ENCODE results near the gene GPD1. TPM values are rescaled to one million over a fixed set of nuclear protein-coding genes. Genes with fewer than 3 reads are reported as not detected.
A peak's percentile ranks its signal among the peaks of the same experiment; 100 is the strongest.
"Not testable (repeated sequence)": the region's sequence is repeated elsewhere in the genome, so short reads cannot be mapped to it uniquely, and the experiment has no call there.

GPD1 gene
- total RNA-seq, 4 donors from 2014 or later: 0.17 to 2.5 (median 0.60) TPM

GRCh38 chr12:50083301-50083700 is 20.5 kb upstream of the GPD1 start:
- H3K4me1 ChIP-seq: peaks cover 11 to 43% (median 24%) of the 10 kb centered on the region in 4 donors
- 71% methylated on average over 1 of the region's 1 CpG for WGBS
- no peak for DNase-seq (ENCODE audit: extremely low spot score)
- H3K27me3 ChIP-seq: no peaks in the 10 kb centered on the region
- H3K27ac ChIP-seq (replicated peaks in 1 of 4): no peak overlapping the region
- intact Hi-C loops (cut with DNase I): no loop called here
- H3K36me3 ChIP-seq: peaks cover 10 to 23% (median 15%) of the 10 kb centered on the region in 4 donors
- no peaks in the 10 kb centered on the region for H3K9me3 ChIP-seq
- no peak overlapping the region for H3K4me3 ChIP-seq
- no peak for TF ChIP-seq POLR2A (IDR thresholded peaks at IDR 0.05; ENCODE audit: low read depth)
- no peak for TF ChIP-seq POLR2AphosphoS5 (IDR thresholded peaks at IDR 0.05)
- no peak for TF ChIP-seq EP300 (IDR thresholded peaks at IDR 0.05)
- TF ChIP-seq CTCF (IDR thresholded peaks at IDR 0.05): no peak

GRCh38 chr12:50084409-50084774 is 19.4 kb upstream of the GPD1 start:
- 47% methylated on average over 7 of the region's 7 CpGs for WGBS
- DNase-seq (ENCODE audit: extremely low spot score); H3K27me3 ChIP-seq; intact Hi-C loops (cut with DNase I); H3K9me3 ChIP-seq: not testable (repeated sequence)
- Histone ChIP-seq H3K4me1 (peaks cover 14 to 44% (median 29%) of the 10 kb centered on the region in 4 donors), H3K36me3 (peaks cover 15 to 34% (median 24%) of the 10 kb centered on the region in 4 donors), H3K4me3 (peak overlapping the region; percentile 87 to 96 (median 96)), H3K27ac (replicated peaks in 1 of 4) (peak overlapping the region; percentile 97 to 99 (median 98))

DNA sequence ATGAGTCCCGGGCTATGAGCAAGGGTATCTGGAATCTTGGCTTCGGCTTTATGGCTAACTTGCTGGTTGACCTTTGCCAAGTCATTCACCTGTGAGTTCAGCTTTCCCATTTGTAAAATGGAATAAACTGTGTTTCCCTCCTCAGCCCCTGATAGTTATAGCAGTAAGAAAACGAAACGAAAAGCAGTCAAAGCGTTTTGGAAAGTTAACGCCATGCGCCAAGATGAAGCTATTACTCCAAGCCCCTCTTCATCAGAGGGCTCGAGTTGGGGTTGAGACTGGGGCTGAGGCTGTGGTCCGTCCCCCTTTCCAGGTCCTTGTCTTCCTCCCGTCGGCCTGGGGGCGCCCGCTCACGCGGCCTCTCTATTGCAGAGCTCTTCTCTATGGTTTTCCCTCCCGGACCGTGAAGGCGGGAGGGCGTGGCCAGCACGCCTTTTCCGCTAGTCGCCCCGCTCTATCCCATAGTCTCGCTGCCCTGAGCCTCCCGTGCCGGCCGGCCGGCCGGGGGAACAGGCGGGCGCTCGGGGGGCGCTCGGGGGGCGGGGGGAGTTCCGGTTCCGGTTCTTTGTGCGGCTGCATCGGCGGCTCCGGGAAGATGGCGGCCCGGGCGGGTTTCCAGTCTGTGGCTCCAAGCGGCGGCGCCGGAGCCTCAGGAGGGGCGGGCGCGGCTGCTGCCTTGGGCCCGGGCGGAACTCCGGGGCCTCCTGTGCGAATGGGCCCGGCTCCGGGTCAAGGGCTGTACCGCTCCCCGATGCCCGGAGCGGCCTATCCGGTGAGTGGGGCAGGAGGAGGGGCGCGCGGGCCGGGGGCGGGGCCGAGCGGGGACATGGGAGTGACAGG is 18.8 kb upstream of the GPD1 start, which contains the start of gene SMARCD1:
Gene SMARCD1, plus strand, starts transcription at position 568 of the 840 bp plus-strand sequence. Its CDS starts 28 bp downstream, at position 596.
- WGBS: under 1% methylated on average over 10 of the region's 69 CpGs
- Histone ChIP-seq H3K27me3 (no peaks in the 10 kb centered on the region), H3K27ac (replicated peaks in 1 of 4) (peak within 1 kb of the TSS; percentile 97 to 99 (median 98)), H3K9me3 (no peaks in the 10 kb centered on the region), H3K4me3 (peak within 1 kb of the TSS; percentile 87 to 96 (median 96)), H3K36me3 (peaks cover 21 to 40% (median 30%) of the 10 kb centered on the region in 4 donors), H3K4me1 (peaks cover 14 to 44% (median 29%) of the 10 kb centered on the region in 4 donors)
- intact Hi-C loops (cut with DNase I): no loop called here
- DNase-seq (ENCODE audit: extremely low spot score): peak; percentile 95
- TF ChIP-seq CTCF (IDR thresholded peaks at IDR 0.05): peak; percentile 48 to 62 (median 54)
- peak; percentile 54 to 57 for TF ChIP-seq POLR2AphosphoS5 (IDR thresholded peaks at IDR 0.05)
- no peak for TF ChIP-seq POLR2A (IDR thresholded peaks at IDR 0.05; ENCODE audit: low read depth)
- no peak for TF ChIP-seq EP300 (IDR thresholded peaks at IDR 0.05)

DNA sequence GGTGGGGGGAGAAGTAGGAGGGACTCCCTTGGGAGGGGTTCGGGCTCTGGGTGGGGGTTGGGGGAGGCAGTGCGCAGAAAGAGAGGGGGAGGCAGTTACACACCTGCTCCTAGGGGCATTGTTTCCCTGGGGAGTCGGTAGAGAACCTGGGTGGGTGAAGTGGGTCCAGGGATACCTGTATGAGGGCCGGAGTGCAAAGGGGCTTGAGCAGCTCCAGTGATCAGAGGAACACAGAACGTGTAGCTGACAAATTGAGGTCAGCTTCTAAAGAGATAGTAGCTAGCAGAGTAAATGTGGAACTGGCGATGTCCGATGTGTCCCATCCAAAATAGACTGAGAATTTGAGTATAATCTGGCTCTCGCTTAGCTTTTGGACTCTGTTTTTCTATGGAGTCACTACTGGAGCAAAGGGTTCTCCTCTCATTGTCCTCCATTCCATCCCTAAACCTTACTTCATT is 18.2 kb upstream of the GPD1 start:
- DNase-seq (ENCODE audit: extremely low spot score): no peak
- peak overlapping the region; percentile 97 to 99 (median 98) for H3K27ac ChIP-seq (replicated peaks in 1 of 4)
- peaks cover 14 to 44% (median 29%) of the 10 kb centered on the region in 4 donors for H3K4me1 ChIP-seq
- peak overlapping the region; percentile 87 to 96 (median 96) for H3K4me3 ChIP-seq
- peaks cover 28 to 47% (median 36%) of the 10 kb centered on the region in 4 donors for H3K36me3 ChIP-seq
- no peaks in the 10 kb centered on the region for H3K9me3 ChIP-seq
- 2% methylated on average over 8 of the region's 8 CpGs for WGBS
- intact Hi-C loops (cut with DNase I): no loop called here
- no peak for TF ChIP-seq POLR2AphosphoS5 (IDR thresholded peaks at IDR 0.05)
- TF ChIP-seq EP300 (IDR thresholded peaks at IDR 0.05): no peak
- no peak for TF ChIP-seq POLR2A (IDR thresholded peaks at IDR 0.05; ENCODE audit: low read depth)
- TF ChIP-seq CTCF (IDR thresholded peaks at IDR 0.05): no peak
- no peaks in the 10 kb centered on the region for H3K27me3 ChIP-seq

DNA sequence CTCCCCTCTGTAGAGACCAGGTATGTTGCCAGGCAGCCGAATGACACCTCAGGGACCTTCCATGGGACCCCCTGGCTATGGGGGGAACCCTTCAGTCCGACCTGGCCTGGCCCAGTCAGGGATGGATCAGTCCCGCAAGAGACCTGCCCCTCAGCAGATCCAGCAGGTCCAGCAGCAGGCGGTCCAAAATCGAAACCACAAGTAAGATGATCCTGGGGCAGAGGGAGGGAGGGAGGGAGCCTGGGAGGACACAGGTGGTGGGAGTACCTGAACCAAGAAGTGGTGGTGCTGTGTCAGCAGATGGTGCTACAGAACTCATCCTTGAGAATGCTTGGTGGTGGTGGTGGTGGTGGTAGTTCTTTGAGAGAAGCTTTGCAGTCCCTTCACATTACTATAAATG is 17.7 kb upstream of the GPD1 start:
- no peaks in the 10 kb centered on the region for H3K27me3 ChIP-seq
- WGBS: 71% methylated on average over 5 of the region's 5 CpGs
- peaks cover 14 to 44% (median 26%) of the 10 kb centered on the region in 4 donors for H3K4me1 ChIP-seq
- H3K27ac ChIP-seq (replicated peaks in 1 of 4): peak overlapping the region; percentile 97 to 99 (median 98)
- intact Hi-C loops (cut with DNase I): no loop called here
- no peaks in the 10 kb centered on the region for H3K9me3 ChIP-seq
- TF ChIP-seq POLR2AphosphoS5 (IDR thresholded peaks at IDR 0.05): no peak
- no peak for TF ChIP-seq CTCF (IDR thresholded peaks at IDR 0.05)
- no peak for TF ChIP-seq EP300 (IDR thresholded peaks at IDR 0.05)
- no peak for TF ChIP-seq POLR2A (IDR thresholded peaks at IDR 0.05; ENCODE audit: low read depth)
- H3K4me3 ChIP-seq: peak overlapping the region; percentile 87 to 96 (median 96)
- DNase-seq (ENCODE audit: extremely low spot score): no peak
- H3K36me3 ChIP-seq: peaks cover 33 to 52% (median 41%) of the 10 kb centered on the region in 4 donors
